CD8-positive, alpha-beta memory T cell (primary cell): Measurements from ENCODE around the gene GARRE1. TPM values are rescaled to one million over a fixed set of nuclear protein-coding genes. Genes with fewer than 3 reads are reported as not detected.

Experiments used
- CTCF ChIA-PET: fragments of 350-600 bp; sonication (Branson Sonifier 250); formaldehyde crosslinking; loops from one replicate; lab custom pipeline; 2021; ENCODE audit warnings: antibody characterized with exemption; lab: Charles Lee
- POLR2A ChIA-PET: fragments of 350-600 bp; sonication (Branson Sonifier 250); formaldehyde crosslinking; loops from one replicate; lab custom pipeline; 2021; ENCODE audit warnings: antibody characterized with exemption; lab: Charles Lee
- DNase-seq, 5 donors: peaks; one replicate each; pipeline versions ENCODE4 v3.0.0 to v3.0.0-alpha.2; 2020 to 2022; ENCODE audit warnings: mixed read lengths in 1 of 5
- H3K27ac ChIP-seq: one replicate; pipeline ENCODE4 v1.7.0; 2013; ENCODE audit warnings: low read depth, mild to moderate bottlenecking, low read length, moderate library complexity
- H3K27me3 ChIP-seq: 2 replicates; pipeline ENCODE4 v1.7.0; 2013; ENCODE audit warnings: low read length, mild to moderate bottlenecking; ENCODE audit not compliant: insufficient read depth, poor library complexity, severe bottlenecking
- H3K36me3 ChIP-seq: 2 replicates; pipeline ENCODE4 v1.7.0; 2013; ENCODE audit warnings: mild to moderate bottlenecking, low read length, moderate library complexity; ENCODE audit not compliant: insufficient read depth
- H3K4me1 ChIP-seq: 2 replicates; pipeline ENCODE4 v1.7.0; 2013; ENCODE audit warnings: mild to moderate bottlenecking, low read length, moderate library complexity; ENCODE audit not compliant: insufficient read depth
- H3K4me3 ChIP-seq: 2 replicates; pipeline ENCODE4 v1.7.0; 2013; ENCODE audit warnings: mild to moderate bottlenecking, low read length
- H3K9me3 ChIP-seq: 2 replicates; pipeline ENCODE4 v1.7.0; 2013; ENCODE audit warnings: mild to moderate bottlenecking, low read length
- H3K27ac Mint-ChIP-seq, 8 donors: one replicate each; pipeline ENCODE4 v1.8.0; 2020 to 2021; ENCODE audit warnings: mixed read lengths in 8 of 8, mild to moderate bottlenecking in 6 of 8, inconsistent platforms in 3 of 8, moderate library complexity in 3 of 8
- H3K27me3 Mint-ChIP-seq, 2 donors: one replicate each; pipeline ENCODE4 v1.8.0; 2020 to 2021; ENCODE audit warnings: mixed read lengths in 2 of 2, mild to moderate bottlenecking in 1 of 2, moderate library complexity in 1 of 2
- H3K36me3 Mint-ChIP-seq, 3 donors: one replicate each; pipeline ENCODE4 v1.8.0; 2020 to 2021; ENCODE audit warnings: mixed read lengths in 3 of 3, inconsistent platforms in 1 of 3, mild to moderate bottlenecking in 1 of 3
- H3K4me1 Mint-ChIP-seq, 3 donors: one replicate each; pipeline ENCODE4 v1.8.0; 2020 to 2021; ENCODE audit warnings: mixed read lengths in 3 of 3, inconsistent platforms in 1 of 3, mild to moderate bottlenecking in 1 of 3
- H3K4me3 Mint-ChIP-seq, 7 donors: one replicate each; pipeline ENCODE4 v1.8.0; 2020 to 2021; ENCODE audit warnings: mixed read lengths in 7 of 7, mild to moderate bottlenecking in 6 of 7, moderate library complexity in 4 of 7, inconsistent platforms in 2 of 7
- H3K9me3 Mint-ChIP-seq, 5 donors: one replicate each; pipeline ENCODE4 v1.8.0; 2020 to 2022; ENCODE audit warnings: mixed read lengths in 5 of 5, mild to moderate bottlenecking in 3 of 5, moderate library complexity in 2 of 5, inconsistent platforms in 1 of 5
- polyA plus RNA-seq: library from polyadenylated mRNA; unstranded; fragments of 300-500 nt; fragmentation: Illumina TruSeq; gene quantifications from one replicate; pipeline ENCODE4 v1.2.3, GENCODE V29; 2021
- total RNA-seq, 2 experiments: library from RNA; stranded (reverse); gene quantifications; one replicate each; pipeline ENCODE4 v1.2.3, GENCODE V29; 2021

Gene GARRE1
- total and polyA plus RNA-seq, 3 experiments from 2014 or later, result 6.1 to 13.5 (median 12.1) TPM

GRCh38 chr19:34300962-34301361 lies 46.6 kb downstream of the GARRE1 start:
- Mint-ChIP-seq H3K27ac (peak overlapping the region in 1 of 8 donors; percentile 69), H3K4me3 (no peak overlapping the region), H3K4me1 (peaks cover 0 to 13% (median 9%) of the 10 kb centered on the region in 3 donors), H3K36me3 (peaks cover 5 to 46% (median 9%) of the 10 kb centered on the region in 3 donors), H3K27me3 (no peaks in the 10 kb centered on the region), H3K9me3 (no peaks in the 10 kb centered on the region)
- peaks cover 4% of the 10 kb centered on the region for H3K36me3 ChIP-seq
- POLR2A ChIA-PET, result interaction anchor here (0.6 to 0.7 kb wide), 2 partner anchors 8 to 15 kb away, joined by 3 to 4 read pairs; no protein-coding TSS in a partner anchor
- no peak overlapping the region for H3K4me3 ChIP-seq
- CTCF ChIA-PET, result no interaction called here
- no peak for DNase-seq
- no peaks in the 10 kb centered on the region for H3K4me1 ChIP-seq
- no peak overlapping the region for H3K27ac ChIP-seq
- H3K27me3 ChIP-seq, result no peaks in the 10 kb centered on the region
- no peaks in the 10 kb centered on the region for H3K9me3 ChIP-seq

Other genes starting within 250 kb of the GARRE1 start
- gene LSM14A, start 82.0 kb upstream of the GARRE1 start, total RNA-seq, result 100 to 1,000 TPM; 111 to 129 TPM
- 167 TPM for gene LSM14A, start 82.0 kb upstream of the GARRE1 start, polyA plus RNA-seq
- gene GPI, start 110.6 kb downstream of the GARRE1 start, total RNA-seq, result 100 to 1,000 TPM; 478 to 484 TPM
- gene GPI, start 110.6 kb downstream of the GARRE1 start, polyA plus RNA-seq, result 213 TPM
- 10 to 100 TPM; 40.0 to 46.2 TPM for gene PDCD2L, start 149.8 kb downstream of the GARRE1 start, total RNA-seq
- 19.9 TPM for gene PDCD2L, start 149.8 kb downstream of the GARRE1 start, polyA plus RNA-seq
- gene UBA2, start 173.8 kb downstream of the GARRE1 start, total RNA-seq, result 100 to 1,000 TPM; 146 to 161 TPM
- gene UBA2, start 173.8 kb downstream of the GARRE1 start, polyA plus RNA-seq, result 101 TPM
- under 1 TPM; 0.16 to 0.83 TPM for gene WTIP, start 227.2 kb downstream of the GARRE1 start, total RNA-seq
- not detected for gene WTIP, start 227.2 kb downstream of the GARRE1 start, polyA plus RNA-seq